Stimulated activated CD4-positive, alpha-beta T cell treated with anti-CD3 and anti-CD28 coated beads, TNF-alpha, amount 100 ng/mL, for 4 hours (primary cell): Measurements from ENCODE around the gene GPC2.
"Not testable (repeated sequence)": the region's sequence is repeated elsewhere in the genome, so short reads cannot be mapped to it uniquely, and the experiment has no call there.

Experiments used
- DNase-seq, 3 experiments: peaks; one replicate each; pipeline ENCODE4 v3.0.0-alpha.2; 2020; ENCODE audit warnings: low read depth in 3 of 3

Gene GPC2

GRCh38 chr7:100152937-100153666, 24.1 kb downstream of the GPC2 start:
- DNase-seq = no peak

DNA sequence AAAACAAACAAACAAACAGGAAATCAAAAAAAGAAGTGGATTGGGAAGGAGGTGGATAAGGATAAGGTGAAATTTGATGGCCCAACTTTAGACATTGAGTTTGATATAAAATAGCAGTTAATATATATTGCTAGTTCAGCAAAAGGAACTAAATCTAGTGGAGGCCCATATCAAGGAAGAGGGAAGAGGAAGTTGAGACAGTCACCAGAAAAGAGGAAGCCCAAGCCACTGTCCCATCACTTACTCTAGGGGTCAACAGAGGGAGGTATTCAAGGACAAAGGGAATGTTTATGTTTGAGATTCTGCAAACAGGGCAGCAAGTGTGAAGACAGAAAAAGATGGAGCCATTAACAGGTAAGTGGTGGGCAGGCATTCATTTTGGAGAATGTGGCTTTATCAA, 24.8 kb downstream of the GPC2 start:
- DNase-seq = no peak

DNA sequence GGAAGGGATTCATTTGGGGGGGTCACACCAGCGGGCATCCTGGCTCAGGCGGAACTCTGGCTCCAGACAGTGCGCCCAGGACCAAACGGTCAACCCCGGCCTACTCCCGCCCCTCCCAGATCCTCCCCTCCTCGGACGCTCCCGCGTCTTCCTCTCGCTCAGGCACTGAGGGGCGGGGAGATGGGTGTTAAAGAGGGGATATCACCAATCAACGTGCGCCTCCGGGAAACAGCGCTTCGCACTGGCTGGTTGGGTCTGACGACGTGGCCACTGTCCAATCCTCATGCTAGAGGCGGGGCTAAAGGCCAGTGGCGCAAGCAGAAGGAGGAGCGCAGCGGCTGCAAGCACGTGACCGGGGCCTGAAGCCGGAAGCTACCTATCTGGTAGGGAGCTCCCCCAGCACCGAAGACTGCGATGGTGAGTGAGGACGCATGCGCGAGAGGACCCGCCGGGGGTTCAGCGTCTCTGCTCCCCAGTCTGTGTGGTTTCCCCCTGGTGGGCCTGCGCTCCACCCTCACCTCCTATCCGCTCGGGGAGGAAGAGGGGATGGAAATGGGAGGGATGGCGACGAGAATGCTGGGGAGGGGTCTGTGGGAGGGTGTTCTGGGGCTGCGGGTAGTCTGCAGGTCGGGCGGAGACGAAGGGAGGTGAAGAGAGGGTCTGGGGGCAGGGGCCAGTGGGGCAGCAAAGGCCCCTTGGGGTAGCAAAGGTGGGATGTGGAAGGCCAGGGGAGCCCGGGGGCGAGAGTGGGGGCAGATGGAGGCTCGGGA, 28.4 kb downstream of the GPC2 start, which contains the start of gene LAMTOR4:
Gene LAMTOR4, plus strand, starts transcription at position 360 of the 770 bp plus-strand sequence. Its CDS starts 55 bp downstream, at position 415.
- DNase-seq = peak; percentile 82 to 97 (median 95)

DNA sequence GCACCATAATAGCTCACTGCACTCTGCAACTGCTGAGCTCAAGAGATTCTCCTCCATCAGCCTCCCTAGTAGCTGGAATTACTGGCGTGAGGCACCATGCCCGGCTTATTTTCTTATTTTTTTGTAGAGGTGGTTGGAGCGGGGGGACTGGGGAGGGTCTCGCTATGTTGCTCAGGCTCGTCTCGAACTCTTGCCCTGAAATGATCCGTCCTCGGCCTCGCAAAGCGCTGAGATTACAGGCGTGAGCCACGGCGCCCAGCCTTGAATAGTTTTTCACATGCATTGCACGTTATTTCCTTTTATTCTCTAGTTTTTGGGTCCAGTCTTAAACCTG, 29.0 kb downstream of the GPC2 start:
- DNase-seq = no peak

GRCh38 chr7:100147278-100147677, 29.9 kb downstream of the GPC2 start:
- no peak for DNase-seq

DNA sequence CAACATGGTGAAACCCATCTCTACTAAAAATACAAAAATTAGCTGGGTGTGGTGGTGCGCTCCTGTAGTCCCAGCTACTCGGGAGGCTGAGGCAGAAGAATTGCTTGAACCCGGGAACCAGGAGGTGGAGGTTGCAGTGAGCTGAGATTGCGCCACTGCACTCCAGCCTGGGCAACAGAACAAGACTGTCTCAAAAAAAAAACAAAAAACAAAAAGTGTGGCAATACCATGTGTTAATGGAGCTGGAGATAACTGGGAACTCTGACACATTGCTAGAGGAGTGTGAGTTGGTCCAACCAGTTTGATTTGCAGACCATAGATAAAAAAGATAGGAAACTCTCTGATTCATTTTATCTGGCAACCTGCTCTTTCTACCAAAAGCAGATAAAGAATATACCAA, 30.8 kb downstream of the GPC2 start:
- not testable (repeated sequence) for DNase-seq

DNA sequence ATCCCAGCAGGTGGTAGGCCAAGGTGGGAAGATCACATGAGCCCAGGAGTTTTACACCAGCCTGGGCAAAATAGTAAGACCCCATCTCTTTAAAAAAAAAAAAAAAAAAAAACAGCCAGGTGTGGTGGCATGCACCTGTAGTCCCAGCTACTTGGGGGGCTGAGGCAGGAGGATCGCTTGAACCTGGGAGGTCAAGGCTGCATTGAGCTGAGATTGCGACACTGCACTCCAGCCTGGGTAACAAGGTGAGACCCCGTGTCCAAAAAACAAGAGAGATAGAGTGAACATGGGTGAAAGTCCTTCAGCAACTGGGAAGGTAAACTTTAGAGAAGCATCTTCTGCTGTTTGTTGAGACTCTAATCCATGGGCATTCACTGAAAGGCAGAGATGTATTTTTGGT, 34.7 kb downstream of the GPC2 start:
- no peak for DNase-seq

DNA sequence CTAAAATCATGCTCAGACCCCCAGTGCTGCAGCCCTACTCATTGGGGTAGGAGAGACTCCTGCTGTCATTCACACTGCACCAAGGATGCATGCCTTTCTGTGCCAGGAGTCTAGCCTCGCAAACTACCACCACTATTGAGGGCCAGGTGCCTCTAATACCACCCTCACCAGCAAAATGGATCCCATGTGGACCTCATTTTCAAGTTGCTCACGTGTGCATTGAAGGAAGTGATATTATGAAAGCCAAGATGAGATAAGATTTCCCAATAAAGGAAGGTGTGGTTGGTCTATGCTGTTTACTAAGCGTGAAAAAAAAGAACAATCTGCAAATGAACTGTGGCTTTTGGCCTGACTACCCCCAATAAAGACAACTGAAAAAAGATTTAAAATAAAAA, 35.6 kb downstream of the GPC2 start:
- no peak for DNase-seq

DNA sequence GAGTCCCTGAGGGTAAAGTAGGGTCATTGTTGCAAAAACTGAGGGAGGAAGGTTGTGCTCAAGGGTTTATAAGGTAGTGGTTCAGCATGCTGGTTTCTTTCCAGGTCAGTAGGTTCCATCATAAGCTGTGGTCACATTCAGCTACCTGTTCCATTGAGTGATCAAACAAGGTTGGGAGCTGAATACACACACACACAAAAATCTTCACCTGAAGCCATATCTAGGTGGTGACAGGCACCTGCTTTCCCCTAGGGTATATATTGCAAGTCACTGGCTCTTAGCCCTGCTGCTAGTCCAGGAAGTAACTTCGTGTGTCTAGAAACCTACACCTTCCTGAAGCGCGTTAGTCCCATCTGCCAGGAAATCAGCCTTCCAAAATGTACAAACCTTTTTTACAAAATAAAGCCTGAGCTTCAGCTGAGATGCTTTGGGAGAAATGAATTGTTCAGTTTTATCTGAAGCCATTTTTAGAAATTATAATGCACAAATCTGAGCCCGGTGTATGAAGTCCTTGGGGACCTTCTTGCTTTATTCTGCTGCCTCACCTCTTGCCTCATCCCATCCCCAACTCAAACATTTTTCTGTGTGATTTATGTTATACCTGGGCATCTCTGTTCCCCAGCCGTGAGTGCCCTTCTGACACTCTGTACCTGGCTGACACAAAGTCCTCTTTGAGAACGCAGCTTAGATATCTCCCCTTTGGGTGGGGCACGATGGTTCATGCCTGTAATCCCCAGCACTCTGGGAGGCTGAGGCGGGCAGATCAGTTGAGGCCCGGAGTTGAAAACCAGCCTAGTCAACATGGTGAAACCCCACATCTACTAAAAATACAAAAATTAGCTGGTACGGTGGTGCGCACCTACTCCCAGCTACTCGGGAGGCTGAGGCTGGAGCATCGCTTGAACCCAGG, 39.1 kb downstream of the GPC2 start:
- DNase-seq = no peak

- DNase-seq = peak in 2 of 3 experiments; percentile 40 to 46
Measured at GRCh38 chr7:100132697-100133151, 44.5 kb downstream of the GPC2 start.

- DNase-seq = no peak
Measured at GRCh38 chr7:100132126-100132525, 45.1 kb downstream of the GPC2 start.

DNA sequence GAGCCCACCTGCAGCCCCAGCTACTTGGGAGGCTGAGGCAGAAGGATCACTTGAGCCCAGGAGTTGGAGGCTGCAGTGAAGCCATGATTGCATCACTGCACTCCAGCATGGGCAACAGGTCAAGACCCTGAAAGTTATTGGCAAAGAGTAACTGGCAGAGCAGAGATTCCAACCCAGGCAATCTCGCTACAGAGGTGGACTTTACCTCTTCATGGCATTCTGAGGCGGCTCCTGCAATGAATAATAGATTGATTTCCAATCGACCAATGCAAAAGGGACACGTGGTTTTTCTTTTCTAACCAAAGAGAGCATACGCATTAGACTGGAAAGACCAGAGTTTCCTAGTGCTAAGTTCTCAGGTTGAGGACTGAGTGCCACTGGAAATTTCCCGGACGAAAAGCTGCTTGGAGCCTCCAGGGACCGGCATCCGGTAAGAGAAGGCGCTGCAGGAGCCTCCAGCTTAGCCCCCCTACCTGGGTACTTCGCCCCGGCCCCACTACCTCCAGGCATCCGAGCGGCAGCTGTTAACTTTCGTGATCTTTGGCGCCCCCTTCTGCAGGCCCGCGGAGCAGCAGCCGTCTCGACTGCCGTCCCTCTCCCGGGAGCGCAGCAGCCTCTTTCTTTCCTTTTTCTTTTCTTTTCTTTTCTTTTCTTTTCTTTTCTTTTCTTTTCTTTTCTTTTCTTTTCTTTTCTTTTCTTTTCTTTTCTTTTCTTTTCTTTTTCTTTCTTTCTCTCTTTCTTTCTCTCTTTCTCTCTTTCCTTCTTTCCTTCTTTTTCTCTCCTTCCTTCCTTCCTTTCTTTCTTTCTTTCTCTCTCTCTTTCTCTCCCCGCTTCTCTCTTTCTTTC, 46.4 kb downstream of the GPC2 start:
- peak; percentile 64 to 74 (median 74) for DNase-seq

- DNase-seq = not testable (repeated sequence)
Measured at GRCh38 chr7:100130220-100130607, 47.0 kb downstream of the GPC2 start.

- no peak for DNase-seq
Measured at GRCh38 chr7:100128637-100128963, 48.6 kb downstream of the GPC2 start.

DNA sequence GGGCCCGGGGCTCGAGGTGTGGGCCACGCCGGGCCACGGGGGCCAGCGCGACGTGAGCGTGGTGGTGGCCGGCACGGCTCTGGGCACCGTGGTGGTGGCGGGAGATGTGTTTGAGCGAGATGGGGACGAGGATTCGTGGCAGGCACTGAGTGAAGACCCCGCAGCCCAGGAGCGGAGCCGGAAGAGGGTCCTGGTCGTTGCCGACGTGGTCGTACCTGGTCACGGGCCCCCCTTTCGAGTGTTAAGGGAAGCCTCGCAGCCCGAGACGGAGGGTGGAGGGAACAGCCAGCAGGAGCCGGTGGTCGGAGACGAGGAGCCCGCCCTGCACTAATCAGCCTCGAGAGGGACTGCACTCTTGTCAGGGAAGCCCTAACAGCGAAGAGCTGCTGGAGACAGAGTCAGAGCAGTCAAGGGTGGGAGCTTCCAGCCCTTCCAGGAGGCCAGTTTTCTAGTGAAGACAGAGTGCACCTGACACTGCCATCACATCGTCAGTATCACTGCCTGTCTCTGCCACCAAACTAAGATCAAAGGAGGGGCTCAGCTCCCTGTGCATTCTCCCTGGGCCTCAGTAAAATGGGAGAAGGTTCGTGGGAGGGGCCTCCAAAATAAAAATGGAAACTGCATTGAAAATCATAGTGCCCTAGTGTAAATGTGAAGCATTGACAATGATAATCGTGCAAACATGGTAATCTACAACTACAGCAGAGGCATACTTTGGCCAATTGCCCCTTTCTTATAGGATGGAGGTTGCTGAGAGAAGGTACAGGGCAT, 49.1 kb downstream of the GPC2 start:
- no peak for DNase-seq

- peak; percentile 82 to 83 (median 82) for DNase-seq
Measured at GRCh38 chr7:100126931-100127865, 50.0 kb downstream of the GPC2 start, which contains the start of gene MBLAC1. TSS of gene MBLAC1 (plus strand) at chr7:100126967. CDS start at chr7:100127396, 429 bp downstream.

GRCh38 chr7:100126239-100126930, 50.8 kb downstream of the GPC2 start:
- DNase-seq = no peak
